Measurements from ENCODE around the gene SETBP1.

SETBP1 gene

DNA sequence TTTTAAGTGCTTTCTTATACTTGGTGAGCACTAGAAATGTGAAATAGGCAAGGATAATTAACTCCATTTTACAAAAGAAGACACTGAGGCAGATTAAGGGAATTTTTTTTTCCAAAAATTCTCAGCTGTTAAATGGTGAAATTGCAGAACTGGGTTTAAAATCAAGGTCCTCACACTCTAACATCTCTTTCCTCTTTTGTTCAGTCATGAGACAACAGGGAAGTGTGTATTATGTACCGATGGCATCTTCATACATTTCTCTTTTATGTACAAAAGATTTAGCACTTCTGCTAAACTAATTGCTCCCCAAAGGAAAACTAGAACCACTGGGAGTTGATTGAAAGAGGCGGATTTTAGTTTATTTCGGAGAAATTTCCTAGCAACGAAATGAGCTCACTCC lies 203.0 kb downstream of the SETBP1 start:
- no peak for DNase-seq

- DNase-seq, result no peak
Measured at GRCh38 chr18:44884431-44884830, 203.7 kb downstream of the SETBP1 start.

- DNase-seq, result no peak
Measured at GRCh38 chr18:44885507-44885906, 204.8 kb downstream of the SETBP1 start.

GRCh38 chr18:44887227-44887631 lies 206.5 kb downstream of the SETBP1 start:
- peak; percentile 31 for DNase-seq

DNA sequence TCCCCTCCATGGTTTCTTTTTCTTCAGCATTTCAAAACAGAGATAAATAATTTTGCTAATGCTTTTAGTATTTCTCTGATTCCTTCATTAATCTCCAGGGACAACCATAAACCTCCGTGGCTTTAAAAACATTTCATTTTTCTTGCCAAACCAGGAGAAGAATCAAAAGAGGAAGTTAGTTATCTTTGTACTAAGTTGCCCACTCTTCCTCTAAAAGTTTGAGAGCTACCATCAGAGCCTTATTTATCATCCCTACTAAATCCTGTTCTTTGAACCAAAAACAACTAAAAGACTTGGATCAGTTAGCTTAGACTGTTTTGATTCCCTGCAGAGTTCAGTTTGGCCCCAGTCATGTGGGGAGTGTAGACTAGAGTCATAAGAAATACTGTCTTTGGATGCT lies 208.4 kb downstream of the SETBP1 start:
- DNase-seq, result no peak

DNA sequence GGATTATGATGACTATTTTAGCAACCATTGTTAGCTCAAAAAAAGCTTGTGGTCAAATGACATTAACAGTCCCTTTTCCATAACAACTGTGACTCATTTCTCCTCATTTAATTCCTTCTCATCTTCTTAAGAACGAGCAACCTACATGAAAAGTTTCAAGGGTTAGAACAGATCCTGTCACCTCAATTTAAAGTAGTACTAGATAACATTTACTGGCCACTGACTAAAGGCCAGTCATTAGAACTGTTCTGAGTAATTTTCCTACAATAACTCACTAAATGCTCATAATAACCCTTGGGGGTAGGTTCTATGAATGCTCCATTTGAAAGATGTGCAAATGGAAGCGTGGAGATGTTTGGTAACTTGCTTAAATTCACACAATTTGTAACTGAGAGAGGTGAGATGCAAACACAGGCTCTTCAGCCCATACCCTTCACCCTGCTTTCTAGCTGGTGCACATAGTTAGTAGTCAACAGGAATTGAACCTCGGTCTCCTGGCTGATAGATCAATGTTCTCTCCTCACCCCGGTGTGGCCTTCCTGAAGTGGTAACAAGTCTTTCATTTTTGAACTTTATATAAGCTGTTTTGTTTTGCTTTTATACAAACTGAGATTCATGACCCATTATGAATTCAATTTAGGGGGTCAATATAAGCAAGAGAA lies 212.5 kb downstream of the SETBP1 start:
- no peak for DNase-seq

- no peak for DNase-seq
Measured at GRCh38 chr18:44893966-44894365, 213.3 kb downstream of the SETBP1 start.

DNA sequence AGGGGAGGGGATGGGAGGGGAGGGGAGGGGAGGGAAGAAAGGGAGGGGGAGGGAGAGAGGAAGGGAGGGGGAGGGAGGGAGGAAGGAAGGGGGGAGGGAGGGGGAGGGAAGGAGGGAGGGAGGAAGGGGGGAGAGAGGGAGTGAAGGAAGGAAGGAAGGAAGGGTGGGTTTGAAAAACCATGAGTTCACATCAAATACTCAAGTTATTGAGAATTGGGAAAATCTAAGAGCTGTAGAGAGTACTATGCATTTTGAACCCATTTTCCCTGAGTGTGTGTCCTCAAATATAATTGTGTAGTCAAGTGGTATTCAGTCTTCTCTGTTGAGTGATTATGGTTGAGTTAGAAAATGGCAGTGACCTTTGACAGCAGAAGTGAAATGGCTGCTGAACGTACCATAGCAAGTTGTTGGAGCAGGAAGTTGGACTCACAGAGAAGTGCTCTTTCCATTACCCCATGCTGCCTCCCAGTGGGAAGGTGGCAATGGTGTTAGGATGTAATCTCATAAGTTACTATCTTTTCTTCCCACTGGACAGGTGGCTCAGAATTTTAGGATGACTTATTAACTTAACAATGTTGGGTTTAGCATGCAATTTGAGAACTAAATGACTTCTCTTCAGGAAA lies 214.6 kb downstream of the SETBP1 start:
- no peak for DNase-seq

GRCh38 chr18:44896846-44897245 lies 216.2 kb downstream of the SETBP1 start:
- no peak for DNase-seq

- no peak for DNase-seq
Measured at GRCh38 chr18:44897411-44897810, 216.7 kb downstream of the SETBP1 start.

GRCh38 chr18:44897816-44898215 lies 217.1 kb downstream of the SETBP1 start:
- DNase-seq, result no peak

- no peak for DNase-seq
Measured at GRCh38 chr18:44898498-44898897, 217.8 kb downstream of the SETBP1 start.

- DNase-seq, result no peak
Measured at GRCh38 chr18:44899832-44900231, 219.1 kb downstream of the SETBP1 start.

- DNase-seq, result no peak
Measured at GRCh38 chr18:44900627-44901026, 219.9 kb downstream of the SETBP1 start.

GRCh38 chr18:44901283-44901682 lies 220.6 kb downstream of the SETBP1 start:
- no peak for DNase-seq

DNA sequence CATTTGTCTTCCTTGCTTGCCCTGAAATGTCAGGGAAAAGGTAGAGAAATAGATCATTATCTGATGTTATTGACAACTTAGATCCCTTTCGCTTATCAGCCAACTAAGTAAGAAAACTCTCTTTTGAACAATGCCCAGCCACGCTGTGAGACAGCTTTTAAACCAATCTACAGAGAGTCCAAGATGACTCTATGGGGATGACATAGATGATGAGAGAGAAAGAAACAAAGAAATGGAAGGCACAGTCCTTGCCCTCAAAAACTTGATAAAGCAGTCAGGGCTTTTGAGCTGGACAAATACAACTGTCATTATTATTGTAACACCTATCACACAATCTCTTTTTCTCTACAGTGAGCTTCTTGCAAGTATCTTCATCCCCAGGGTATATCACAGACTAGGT lies 222.6 kb downstream of the SETBP1 start:
- no peak for DNase-seq

GRCh38 chr18:44904768-44905167 lies 224.1 kb downstream of the SETBP1 start:
- no peak for DNase-seq

DNA sequence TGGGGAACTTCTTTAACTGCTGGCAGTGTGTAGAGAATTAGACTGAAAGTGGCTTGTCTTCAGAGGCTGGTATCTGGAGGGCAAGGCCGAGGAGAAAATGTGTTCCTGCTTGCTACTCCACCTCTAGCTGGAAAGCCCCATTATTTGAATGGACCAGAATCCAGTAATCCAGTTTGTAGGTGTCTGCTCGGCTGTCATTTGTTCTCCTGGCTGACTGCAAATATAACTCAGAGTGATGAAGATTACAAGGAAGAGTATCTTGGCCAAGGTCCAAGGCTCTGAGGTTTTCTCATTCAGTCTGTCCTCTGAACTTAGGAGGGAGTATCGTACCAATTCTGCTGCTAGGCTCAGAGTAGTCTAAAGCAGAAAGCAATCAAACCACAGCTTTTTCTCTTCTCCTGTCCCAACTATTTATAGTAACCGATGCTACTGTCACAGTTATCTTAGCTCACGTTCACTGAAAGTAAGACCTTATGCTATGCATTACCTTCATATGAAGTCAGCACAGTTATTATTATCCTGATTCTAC lies 228.6 kb downstream of the SETBP1 start:
- DNase-seq, result no peak

- no peak for DNase-seq
Measured at GRCh38 chr18:44911260-44911659, 230.6 kb downstream of the SETBP1 start.

DNA sequence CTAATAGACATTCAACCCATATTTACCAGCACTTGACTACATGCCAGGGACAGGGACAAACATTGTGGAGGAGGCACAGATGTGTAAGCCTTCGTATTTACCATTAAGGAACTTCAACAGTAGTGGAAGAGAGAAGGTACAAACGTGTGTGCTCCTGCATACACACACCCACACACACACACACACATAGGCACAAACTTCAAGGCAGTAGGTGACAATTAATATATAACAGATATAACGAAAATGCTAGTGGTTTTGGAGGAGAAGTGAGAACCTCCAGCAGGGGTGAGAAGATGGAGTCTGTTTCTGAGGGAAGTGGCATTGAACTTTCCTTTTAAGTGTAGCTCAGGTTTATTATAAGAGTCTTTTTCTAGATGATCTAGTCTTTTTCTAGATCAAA lies 231.1 kb downstream of the SETBP1 start:
- DNase-seq, result no peak

GRCh38 chr18:44912740-44913478 lies 232.2 kb downstream of the SETBP1 start:
- DNase-seq, result no peak

DNA sequence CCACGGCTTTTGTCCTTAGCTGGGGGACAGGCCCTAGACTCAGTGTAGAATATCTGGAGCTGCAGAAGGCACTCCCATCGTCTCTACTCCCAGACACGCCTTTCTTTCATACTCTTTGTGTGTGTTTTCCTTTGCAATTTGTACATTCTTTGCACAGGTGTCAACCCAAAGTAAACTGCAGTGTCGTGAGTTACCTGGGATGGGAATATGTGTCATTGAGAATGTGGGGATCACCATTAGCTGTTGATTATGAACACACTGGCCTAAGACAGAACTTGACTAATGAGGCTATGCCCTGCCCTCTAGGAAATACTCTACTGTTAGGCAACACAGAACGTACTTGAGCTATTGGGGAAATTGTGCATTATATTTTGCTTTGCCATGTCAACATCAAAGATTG lies 233.3 kb downstream of the SETBP1 start:
- DNase-seq, result no peak

- no peak for DNase-seq
Measured at GRCh38 chr18:44915213-44915612, 234.5 kb downstream of the SETBP1 start.

- no peak for DNase-seq
Measured at GRCh38 chr18:44915661-44916060, 235.0 kb downstream of the SETBP1 start.

Data from activated CD4-positive, CD25-positive, alpha-beta regulatory T cell treated with anti-CD3 and anti-CD28 coated beads, Interleukin-2, amount 50 U/mL, for 72 hours (primary cell).